ENCODE data around the gene ZNF200. TPM values are rescaled to one million over a fixed set of nuclear protein-coding genes. Genes with fewer than 3 reads are reported as not detected.

ZNF200 gene
- total and polyA plus RNA-seq, 2 donors (not counting 3 experiments of a cell fraction or from before 2014, with no cell fraction given) = 2.8 to 10.0 TPM

- Histone ChIP-seq H3K9me3 (replicated peaks; ENCODE audit: control insufficient read depth, insufficient read depth, low read length) (no peaks in the 10 kb centered on the region), H3K36me3 (ENCODE audit: control insufficient read depth in 2 of 2, extremely low read depth in 1 of 2, insufficient read depth in 2 of 2, low read length in 2 of 2) (no peaks in the 10 kb centered on the region), H3K9ac (replicated peaks; ENCODE audit: extremely low read depth, insufficient read depth, low read length) (no peak overlapping the region), H3K27me3 (ENCODE audit: control insufficient read depth in 2 of 2, insufficient read depth in 2 of 2, low read length in 2 of 2) (peaks cover 0 to 4% of the 10 kb centered on the region in 2 experiments), H3K79me2 (ENCODE audit: control insufficient read depth, insufficient read depth, low read length) (no peaks in the 10 kb centered on the region), H3K4me2 (ENCODE audit: insufficient read depth, low read length) (no peak overlapping the region), H2AFZ (ENCODE audit: low read depth, low read length) (no peak overlapping the region), H3K27ac (ENCODE audit: insufficient read depth, low read depth, low read length) (no peak overlapping the region), H4K20me1 (replicated peaks; ENCODE audit: control insufficient read depth, extremely low read depth, insufficient read depth, low read length) (no peaks in the 10 kb centered on the region), H3K4me1 (ENCODE audit: control insufficient read depth, extremely low read depth, insufficient read depth, low read length) (no peaks in the 10 kb centered on the region), H3K4me3 (replicated peaks in 1 of 3; ENCODE audit: insufficient read depth in 1 of 3, low read depth in 1 of 3, low read length in 3 of 3) (no peak overlapping the region), H3K9me1 (replicated peaks; ENCODE audit: control insufficient read depth, extremely low read depth, insufficient read depth, low read length) (no peaks in the 10 kb centered on the region)
- no peak for FAIRE-seq
- BruUV-seq (replicated peaks) = no TSS peak
- TF ChIP-seq JUN (IDR thresholded peaks at IDR 0.05; ENCODE audit: borderline replicate concordance, insufficient read depth, insufficient read length, low read depth) = no peak
- no peak for TF ChIP-seq FOS (IDR thresholded peaks at IDR 0.05; ENCODE audit: borderline replicate concordance, insufficient read depth, low read length)
- no peak for TF ChIP-seq POLR2A (IDR thresholded peaks at IDR 0.05; ENCODE audit: low read depth, low read length)
- TF ChIP-seq CTCF (IDR thresholded peaks at IDR 0.05; ENCODE audit: extremely low read depth in 1 of 2, insufficient read depth in 1 of 2, low read depth in 1 of 2, low read length in 2 of 2) = no peak
- no peak for TF ChIP-seq EZH2 (IDR thresholded peaks at IDR 0.05; ENCODE audit: borderline replicate concordance, low read depth, low read length, severe bottlenecking)
- TF ChIP-seq MYC (IDR thresholded peaks at IDR 0.05; ENCODE audit: low read depth, low read length) = no peak
- TF ChIP-seq GATA2 (IDR thresholded peaks at IDR 0.05; ENCODE audit: insufficient read depth, insufficient read length, low read depth, low read length) = no peak
- no peak for TF ChIP-seq POLR2AphosphoS5 (IDR thresholded peaks at IDR 0.05; ENCODE audit: insufficient read depth, low read depth, low read length)
- no peak for TF ChIP-seq MAX (IDR thresholded peaks at IDR 0.05; ENCODE audit: insufficient read depth, insufficient read length)
- DNase-seq (ENCODE audit: low read depth, low spot score) = no peak
- dilution Hi-C loops (cut with MboI; ENCODE audit: extremely low pct_ligation_motif_present, low sequenced_read_pairs) (no loop called here), intact Hi-C loops (cut with micrococcal nuclease) (no loop called here)
- POLR2A ChIA-PET = no interaction called here
- CTCF ChIA-PET = no interaction called here
Observed at GRCh38 chr16:3242709-3243108, 7.8 kb upstream of the ZNF200 start.

Data from endothelial cell of umbilical vein (primary cell).